ENCODE measurements around the gene RFX3.

- TF ChIP-seq CTCF (IDR thresholded peaks at IDR 0.05) (no peak), POLR2AphosphoS5 (IDR thresholded peaks at IDR 0.05) (no peak), POLR2A (IDR thresholded peaks at IDR 0.05) (no peak)
Observed at GRCh38 chr9:3413984-3414383, 111.8 kb downstream of the RFX3 start.
